ENCODE results near the gene BTBD10. TPM values are rescaled to one million over a fixed set of nuclear protein-coding genes. Genes with fewer than 3 reads are reported as not detected.

The BTBD10 gene
- total and polyA plus RNA-seq, 2 experiments from 2014 or later, result 20.2 to 30.1 TPM

- Mint-ChIP-seq H3K36me3 (ENCODE audit: low read depth) (no peaks in the 10 kb centered on the region), H3K9me3 (no peaks in the 10 kb centered on the region; the same call in 2 of the 3 replicates), H3K4me1 (peaks cover 8% of the 10 kb centered on the region; the same call in 1 of the 3 replicates), H3K27me3 (ENCODE audit: insufficient read depth, low read depth, poor library complexity) (peaks cover 8% of the 10 kb centered on the region), H3K27ac (no peak overlapping the region), H3K4me3 (no peak overlapping the region)
- DNase-seq (ENCODE audit: low spot score), result no peak
- no peaks in the 10 kb centered on the region for H3K27me3 ChIP-seq (ENCODE audit: insufficient read depth)
- H4K20me1 ChIP-seq (replicated peaks; ENCODE audit: insufficient read depth), result no peaks in the 10 kb centered on the region
- ATAC-seq, result no peak
- no peak overlapping the region for H3K4me3 ChIP-seq
- H3K36me3 ChIP-seq (ENCODE audit: insufficient read depth), result no peaks in the 10 kb centered on the region
- H3K79me2 ChIP-seq (replicated peaks; ENCODE audit: insufficient read depth), result no peaks in the 10 kb centered on the region
- no peaks in the 10 kb centered on the region for H3K9me2 ChIP-seq (ENCODE audit: insufficient read depth)
- no peak overlapping the region for H3K4me2 ChIP-seq
- H3F3A ChIP-seq (replicated peaks; ENCODE audit: low read depth), result no peaks in the 10 kb centered on the region
- H3K27ac ChIP-seq (ENCODE audit: low read depth), result no peak overlapping the region
- no peak overlapping the region for H2AFZ ChIP-seq
- TF ChIP-seq ETS1 (IDR thresholded peaks at IDR 0.05) (no peak), POLR2AphosphoS5 (IDR thresholded peaks at IDR 0.05; ENCODE audit: low read depth) (no peak), EZH2 (IDR thresholded peaks at IDR 0.05; ENCODE audit: low read depth, unreplicated experiment) (no peak), CREB1 (CRISPR knock-in tag; IDR thresholded peaks at IDR 0.05; ENCODE audit: low read depth) (no peak), NANOG (IDR thresholded peaks at IDR 0.05; ENCODE audit: borderline replicate concordance) (no peak), ZNF462 (CRISPR knock-in tag; IDR thresholded peaks at IDR 0.05) (no peak), CTCF (conservative IDR thresholded peaks at IDR 0.05; ENCODE audit: low read depth in 2 of 2) (no peak), STAT1 (IDR thresholded peaks at IDR 0.05; ENCODE audit: unreplicated experiment) (no peak), REST (IDR thresholded peaks at IDR 0.05; ENCODE audit: unreplicated experiment) (no peak), JUNB (IDR thresholded peaks at IDR 0.05; ENCODE audit: unreplicated experiment) (no peak), ZNF331 (CRISPR knock-in tag; IDR thresholded peaks at IDR 0.05; ENCODE audit: low read depth) (no peak), EZH2phosphoT487 (IDR thresholded peaks at IDR 0.05; ENCODE audit: unreplicated experiment) (no peak), ZNF114 (CRISPR knock-in tag; IDR thresholded peaks at IDR 0.05) (no peak)
- H3K4me1 ChIP-seq (ENCODE audit: insufficient read depth), result no peaks in the 10 kb centered on the region
These were observed 115.1 kb downstream of the BTBD10 start for GRCh38 chr11:13347901-13348300.
